Measurements from ENCODE around the gene DLGAP1.

Gene DLGAP1

GRCh38 chr18:3466872-3467271, 988.2 kb downstream of the DLGAP1 start:
- no peak for DNase-seq (ENCODE audit: low read depth)

DNA sequence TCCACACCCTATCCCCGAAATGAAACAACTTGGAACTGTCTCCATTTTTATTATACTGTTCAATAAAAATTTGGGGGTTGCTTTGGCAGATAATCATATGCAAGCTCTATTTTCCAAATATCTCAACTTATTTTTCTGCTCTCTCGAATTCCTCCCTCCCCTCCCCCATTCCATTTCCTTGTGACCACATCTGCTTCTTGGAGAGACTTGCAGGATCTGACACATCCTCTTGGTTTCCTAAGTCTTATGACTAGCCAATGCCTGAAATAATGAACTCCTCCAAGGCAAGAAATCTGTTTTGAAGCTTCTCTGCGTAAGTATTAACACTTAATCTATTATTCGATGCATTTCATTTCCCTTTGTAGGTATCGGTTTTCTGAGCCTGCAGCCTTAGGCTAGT, 989.1 kb downstream of the DLGAP1 start:
- DNase-seq (ENCODE audit: low read depth), result peak; percentile 91

DNA sequence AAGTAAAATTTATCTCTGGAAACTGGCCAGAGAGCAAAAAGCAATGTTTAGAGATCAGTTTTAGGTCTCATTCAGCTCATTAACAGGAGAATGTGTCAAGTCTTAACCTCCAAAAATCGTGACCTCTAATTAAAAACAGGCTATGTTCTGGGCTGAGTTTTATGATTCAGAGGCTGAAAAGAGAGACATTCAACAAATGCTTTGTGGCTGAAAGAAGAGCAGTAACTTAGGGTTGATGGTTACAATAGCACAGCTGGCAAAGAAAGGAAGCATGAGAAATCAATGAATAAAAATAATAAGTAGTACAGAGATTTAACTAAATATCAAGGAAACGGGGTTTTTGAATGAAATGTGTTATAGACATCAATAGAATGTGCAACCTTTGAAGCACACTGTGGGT, 992.1 kb downstream of the DLGAP1 start:
- peak; percentile 50 for DNase-seq (ENCODE audit: low read depth)

DNA sequence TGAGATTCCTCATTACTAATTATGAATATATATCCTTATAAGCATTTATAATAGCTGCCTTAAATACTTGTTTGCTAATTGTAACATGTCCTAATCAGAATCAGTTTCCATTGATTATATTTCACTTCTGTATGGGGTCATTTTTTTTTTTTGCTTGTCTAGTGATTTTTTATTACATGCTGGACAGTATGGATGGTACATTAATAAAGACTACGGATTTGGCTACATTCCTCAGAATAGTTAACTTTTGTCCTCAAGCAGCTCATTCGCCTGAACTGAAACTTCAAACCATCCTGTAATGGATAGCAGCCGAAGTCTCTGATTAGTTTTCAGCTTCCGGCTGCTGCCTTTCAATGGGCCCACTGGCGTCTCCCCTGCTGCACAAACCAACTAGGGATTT, 993.4 kb downstream of the DLGAP1 start:
- DNase-seq (ENCODE audit: low read depth), result no peak

- DNase-seq (ENCODE audit: low read depth), result no peak
Observed at GRCh38 chr18:3460823-3461398, 994.2 kb downstream of the DLGAP1 start.

DNA sequence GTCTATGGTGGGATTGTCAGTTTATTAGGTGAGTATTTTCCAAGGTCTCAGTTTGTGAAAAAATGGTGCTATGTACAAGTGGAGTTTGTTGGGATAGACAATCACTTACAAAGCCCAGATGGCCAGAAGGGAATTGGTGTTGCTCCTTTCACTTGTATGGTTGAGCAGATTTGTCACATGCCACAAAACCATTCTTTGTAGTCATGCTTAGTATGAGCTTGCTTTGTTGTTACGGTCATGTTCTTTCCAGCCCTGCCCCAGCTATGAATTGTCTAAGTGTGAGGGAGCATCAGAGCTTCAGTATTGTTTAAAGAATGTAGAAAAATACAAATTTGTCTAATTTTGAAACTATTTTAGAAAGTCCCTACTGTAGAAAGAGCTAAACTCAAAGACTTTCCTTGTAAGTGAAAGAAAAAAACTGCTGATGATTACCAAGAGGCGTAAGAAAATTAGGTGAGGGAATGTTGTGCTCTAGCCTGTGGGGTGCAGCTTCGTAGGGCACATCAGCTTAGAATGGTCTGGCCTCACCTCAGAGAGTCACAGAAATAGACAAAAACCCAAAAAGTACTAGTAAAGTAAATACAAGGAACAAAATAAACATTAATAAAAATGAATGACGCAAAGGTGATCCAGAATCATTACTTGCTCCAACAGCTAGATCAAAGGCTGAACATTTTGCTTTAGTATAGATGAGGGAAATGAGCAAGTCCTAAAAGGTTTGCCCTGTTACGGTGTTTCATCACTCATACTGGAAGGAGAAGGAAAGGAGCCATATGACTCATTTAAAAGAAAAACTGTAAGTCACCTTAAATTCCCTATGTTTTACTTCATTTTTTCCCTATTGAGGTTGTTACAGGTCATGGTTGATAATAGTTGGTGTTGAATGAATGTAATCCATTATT, 995.9 kb downstream of the DLGAP1 start:
- DNase-seq (ENCODE audit: low read depth), result peak; percentile 81

- DNase-seq (ENCODE audit: low read depth), result peak; percentile 42
Observed at GRCh38 chr18:3458378-3458777, 996.7 kb downstream of the DLGAP1 start.

DNA sequence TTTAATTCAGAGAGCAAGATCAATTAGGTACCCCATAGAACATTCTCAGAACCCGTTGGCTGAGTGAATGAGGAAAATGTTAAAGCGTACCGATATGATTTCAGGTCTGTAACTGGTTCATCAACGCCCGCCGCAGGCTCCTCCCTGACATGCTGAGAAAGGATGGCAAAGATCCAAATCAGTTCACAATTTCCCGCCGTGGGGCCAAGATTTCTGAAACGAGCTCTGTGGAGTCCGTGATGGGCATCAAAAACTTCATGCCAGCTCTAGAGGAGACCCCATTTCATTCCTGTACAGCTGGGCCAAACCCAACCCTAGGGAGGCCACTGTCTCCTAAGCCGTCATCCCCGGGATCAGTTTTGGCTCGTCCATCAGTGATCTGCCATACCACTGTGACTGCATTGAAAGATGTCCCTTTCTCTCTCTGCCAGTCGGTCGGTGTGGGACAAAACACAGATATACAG, 997.8 kb downstream of the DLGAP1 start:
- DNase-seq (ENCODE audit: low read depth), result no peak

- no peak for DNase-seq (ENCODE audit: low read depth)
Observed at GRCh38 chr18:3456686-3457069, 998.4 kb downstream of the DLGAP1 start.

DNA sequence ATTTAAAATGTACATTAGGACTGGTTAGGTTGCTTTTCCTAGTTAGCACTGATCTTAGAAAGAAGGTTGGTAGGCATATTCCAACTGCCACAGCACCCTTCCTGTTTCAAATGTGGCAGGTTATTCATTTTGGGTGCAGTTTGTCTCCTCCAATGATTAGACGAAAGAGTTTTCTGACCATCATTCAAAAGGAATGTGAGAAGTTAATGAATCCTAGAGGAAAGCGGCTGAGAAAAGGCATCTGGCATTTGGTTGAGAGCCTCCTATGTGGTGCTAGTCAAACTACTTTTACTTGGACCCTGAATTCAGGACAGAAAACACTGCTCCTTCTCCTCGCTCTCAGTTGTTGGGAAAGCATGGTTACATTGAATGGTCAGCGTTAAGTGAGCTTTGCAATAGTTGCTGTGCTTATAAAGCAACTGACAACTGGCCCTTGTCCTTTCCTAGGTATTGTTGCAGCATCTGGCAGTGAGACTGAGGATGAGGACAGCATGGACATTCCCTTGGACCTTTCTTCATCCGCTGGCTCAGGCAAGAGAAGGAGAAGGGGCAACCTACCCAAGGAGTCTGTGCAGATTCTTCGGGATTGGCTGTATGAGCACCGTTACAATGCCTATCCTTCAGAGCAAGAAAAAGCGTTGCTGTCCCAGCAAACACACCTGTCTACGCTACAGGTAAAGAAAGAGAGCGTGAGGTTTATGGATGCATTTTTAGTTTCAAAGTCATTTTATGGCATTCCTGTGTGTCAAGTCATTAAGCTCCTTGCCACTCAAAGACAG, 999.0 kb downstream of the DLGAP1 start:
- peak; percentile 52 for DNase-seq (ENCODE audit: low read depth)

GRCh38 chr18:3455090-3455635, 999.9 kb downstream of the DLGAP1 start:
- DNase-seq (ENCODE audit: low read depth), result no peak

- peak; percentile 71 for DNase-seq (ENCODE audit: low read depth)
Observed at GRCh38 chr18:3454365-3455089, 1000.6 kb downstream of the DLGAP1 start.

DNA sequence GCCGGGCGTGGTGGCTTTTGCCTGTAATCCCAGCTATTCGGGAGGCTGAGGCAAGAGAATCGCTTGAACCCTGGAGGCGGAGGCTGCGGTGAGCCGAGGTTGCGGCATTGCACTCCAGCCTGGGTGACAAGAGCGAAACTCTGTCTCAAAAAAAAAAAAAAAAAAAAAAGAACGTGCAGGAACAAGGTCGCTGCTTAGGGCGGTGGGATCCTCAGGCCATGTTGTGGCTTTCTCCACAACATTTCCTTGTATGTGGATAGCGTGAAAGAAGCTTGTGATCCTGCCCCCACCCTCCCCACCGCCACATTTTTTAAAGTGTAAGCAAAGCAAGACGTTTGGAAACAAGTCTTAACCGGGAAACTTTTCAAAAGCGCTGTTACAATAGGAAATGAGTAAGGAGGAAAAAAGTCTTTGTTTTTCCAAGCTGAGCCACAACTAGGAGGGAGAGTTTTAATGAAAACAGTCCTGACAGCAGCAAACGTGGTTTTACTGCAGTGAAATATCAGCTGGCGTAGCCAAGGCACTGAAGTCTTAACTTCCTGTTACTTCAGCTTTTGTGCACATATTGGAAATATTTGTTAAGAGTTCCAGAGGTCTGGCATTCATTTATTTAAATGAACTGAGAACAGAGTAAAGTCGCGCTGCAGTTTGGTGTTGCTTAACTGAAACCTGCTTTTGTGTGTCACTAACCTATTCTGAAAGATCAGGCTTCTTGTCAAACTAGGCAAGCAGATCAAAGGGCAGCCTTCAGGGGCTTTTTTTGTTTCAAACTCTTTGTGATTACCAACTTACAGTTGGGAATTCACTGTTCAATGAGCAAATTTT, 1001.4 kb downstream of the DLGAP1 start:
- peak; percentile 97 for DNase-seq (ENCODE audit: low read depth)

DNA sequence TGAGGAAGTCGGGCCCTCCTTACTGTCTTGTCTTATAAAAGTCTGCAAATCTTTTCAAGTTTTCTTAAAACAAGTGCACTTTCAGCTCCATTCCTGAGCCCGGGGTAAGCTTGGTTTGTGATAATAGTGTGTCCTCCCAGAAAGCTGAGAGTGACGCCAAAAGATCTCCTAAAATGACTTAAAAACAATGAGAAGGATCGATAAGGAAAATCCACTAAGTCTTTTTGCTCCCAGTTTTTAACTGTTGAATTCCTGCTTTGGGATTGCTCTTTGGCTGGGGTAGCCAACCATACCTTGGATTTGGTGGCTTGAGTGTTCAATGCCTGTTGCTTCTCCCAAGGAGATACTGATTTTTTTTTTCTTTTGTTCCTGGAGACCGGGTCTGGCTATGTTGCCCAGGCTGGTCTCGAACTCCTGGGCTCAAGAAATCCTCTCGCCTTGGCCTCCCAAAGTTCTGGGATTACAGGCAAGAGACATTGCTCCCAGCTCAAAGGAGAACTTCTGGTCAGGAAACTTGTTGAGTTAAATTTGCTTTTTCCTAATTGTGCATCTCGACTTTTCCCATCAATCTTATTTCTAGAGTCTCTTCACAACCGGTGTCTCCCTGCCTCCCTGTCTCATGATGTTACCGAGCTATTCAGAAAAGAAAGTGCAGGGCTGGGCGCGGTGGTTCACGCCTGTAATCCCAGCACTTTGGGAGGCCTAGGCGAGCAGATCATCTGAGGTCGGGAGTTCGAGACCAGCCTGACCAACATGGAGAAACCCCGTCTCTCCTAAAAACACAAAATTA, 1002.2 kb downstream of the DLGAP1 start:
- peak; percentile 41 for DNase-seq (ENCODE audit: low read depth)

- DNase-seq (ENCODE audit: low read depth), result peak; percentile 77
Observed at GRCh38 chr18:3451989-3452749, 1002.9 kb downstream of the DLGAP1 start.

GRCh38 chr18:3451183-3451988, 1003.7 kb downstream of the DLGAP1 start:
- peak; percentile 91 for DNase-seq (ENCODE audit: low read depth)

DNA sequence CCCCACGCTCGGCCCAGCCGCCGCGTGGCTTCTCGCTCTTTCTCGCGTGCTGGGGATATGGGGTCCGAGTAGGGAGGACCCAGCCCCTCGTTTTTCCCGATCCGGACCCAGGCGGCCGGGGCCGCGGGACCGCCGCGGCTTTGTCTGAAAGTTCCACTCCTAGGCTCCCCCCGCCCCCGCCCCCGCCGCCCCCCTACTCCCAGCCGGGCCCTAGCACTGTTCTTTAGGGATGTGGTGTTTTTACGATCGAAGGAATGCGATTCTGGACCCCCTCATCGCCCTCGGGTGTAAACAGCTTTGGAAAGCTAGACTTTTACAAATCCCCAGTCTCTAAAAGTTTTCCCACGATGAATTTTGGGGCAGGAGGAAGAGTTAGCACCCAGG, 1004.3 kb downstream of the DLGAP1 start:
- DNase-seq (ENCODE audit: low read depth), result no peak

Measured in iris pigment epithelial cell (primary cell).